HUDEP-2 (cell line): ENCODE data around the gene FFAR2.

Experiments
- DNase-seq, 76 experiments: peaks; one replicate each; lab custom pipeline; 2025; ENCODE audit not compliant: unreplicated experiment in 76 of 76; lab: John Stamatoyannopoulos, UW

FFAR2 gene

DNA sequence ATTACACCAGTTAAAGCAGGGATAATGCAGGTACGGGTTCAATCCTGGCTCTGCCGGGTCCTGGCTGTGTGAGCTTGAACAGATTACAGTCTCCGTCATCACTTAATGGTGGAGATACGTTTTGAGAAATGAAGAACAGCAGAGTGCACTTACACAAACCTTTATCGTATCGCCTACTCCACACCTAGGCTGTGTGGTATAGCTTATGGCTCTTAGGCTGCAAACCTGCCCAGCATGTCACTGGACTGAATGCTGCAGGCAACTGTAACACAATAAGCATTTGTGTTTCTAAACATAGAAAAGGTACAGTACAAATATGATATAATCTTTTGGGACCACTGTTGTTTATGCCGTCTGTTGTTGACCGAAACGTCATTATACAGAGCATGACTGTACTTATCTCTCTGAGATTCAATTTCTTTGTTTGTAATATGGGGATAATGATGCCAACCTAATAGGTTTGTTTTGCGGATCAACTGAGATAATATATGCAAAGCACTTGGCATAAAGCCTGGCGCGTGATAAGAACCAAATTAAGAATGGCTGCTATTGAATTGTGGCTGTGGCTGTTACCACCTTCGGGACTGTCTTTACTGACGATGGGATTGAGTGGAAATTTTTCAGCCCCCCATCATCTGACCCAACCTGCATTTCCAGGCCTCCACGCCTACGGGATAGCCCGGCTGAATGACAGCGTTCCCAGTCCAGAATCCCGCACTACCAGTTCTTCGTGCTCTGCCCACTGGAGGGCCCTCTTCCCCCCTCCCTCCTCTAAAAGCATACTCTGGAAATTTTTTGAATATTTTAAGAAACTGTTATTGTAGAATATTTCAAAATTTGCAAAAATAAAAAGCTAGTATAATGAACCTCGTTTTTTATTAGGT, 31.0 kb downstream of the FFAR2 start:
- DNase-seq, result no peak

- no peak for DNase-seq
Observed at GRCh38 chr19:35483089-35483488, 35.0 kb downstream of the FFAR2 start.

- no peak for DNase-seq
Observed at GRCh38 chr19:35484252-35485036, 36.4 kb downstream of the FFAR2 start.

- no peak for DNase-seq
Observed at GRCh38 chr19:35486268-35486708, 38.2 kb downstream of the FFAR2 start.

- DNase-seq, result no peak
Observed at GRCh38 chr19:35487656-35488182, 39.7 kb downstream of the FFAR2 start.

DNA sequence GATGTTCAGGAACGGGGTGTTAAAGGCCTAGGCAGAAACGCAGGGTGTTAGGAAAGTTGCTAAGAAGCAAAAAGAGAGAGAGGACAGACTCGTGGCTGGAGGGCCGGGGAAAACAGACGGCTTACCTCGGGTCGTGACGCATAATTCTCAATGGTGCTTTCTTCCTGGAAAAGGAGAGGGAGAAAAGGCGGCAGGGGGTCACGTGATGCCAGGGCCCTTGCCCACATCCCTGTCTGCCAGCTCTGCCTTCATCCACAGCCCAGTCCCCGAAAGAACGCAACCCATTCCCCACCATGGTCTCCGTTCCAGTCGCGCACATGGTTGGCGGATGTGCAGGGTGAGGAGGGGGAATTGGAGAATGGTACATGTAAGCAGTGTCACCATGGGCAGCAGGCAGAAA, 40.6 kb downstream of the FFAR2 start:
- no peak for DNase-seq

DNA sequence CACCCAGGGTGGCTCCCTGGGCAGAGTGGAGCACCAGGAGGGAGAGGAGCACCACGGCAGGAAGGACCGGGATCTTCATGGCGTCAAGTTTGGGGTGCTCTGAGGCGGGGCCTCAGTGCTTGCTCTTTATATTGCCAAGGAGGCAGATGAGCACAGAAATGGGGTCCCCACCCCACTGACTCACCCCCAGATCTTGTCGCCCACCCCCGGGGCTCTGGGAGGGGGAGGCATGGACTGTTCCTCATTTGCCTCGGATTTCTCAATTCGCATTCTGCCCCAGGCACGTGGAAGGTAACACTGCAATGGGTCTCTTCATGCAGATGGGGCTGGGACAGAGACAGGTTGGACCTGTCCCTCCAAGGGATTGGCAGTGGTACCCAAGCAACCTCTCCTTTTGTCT, 42.3 kb downstream of the FFAR2 start, which contains the start of gene KRTDAP:
TSS of gene KRTDAP (minus strand) at position 101 of the 400 bp plus-strand sequence. CDS start at position 79, 22 bp downstream.
- DNase-seq, result no peak

GRCh38 chr19:35491836-35492360, 43.8 kb downstream of the FFAR2 start:
- no peak for DNase-seq

GRCh38 chr19:35493971-35494370, 45.9 kb downstream of the FFAR2 start:
- DNase-seq, result no peak

DNA sequence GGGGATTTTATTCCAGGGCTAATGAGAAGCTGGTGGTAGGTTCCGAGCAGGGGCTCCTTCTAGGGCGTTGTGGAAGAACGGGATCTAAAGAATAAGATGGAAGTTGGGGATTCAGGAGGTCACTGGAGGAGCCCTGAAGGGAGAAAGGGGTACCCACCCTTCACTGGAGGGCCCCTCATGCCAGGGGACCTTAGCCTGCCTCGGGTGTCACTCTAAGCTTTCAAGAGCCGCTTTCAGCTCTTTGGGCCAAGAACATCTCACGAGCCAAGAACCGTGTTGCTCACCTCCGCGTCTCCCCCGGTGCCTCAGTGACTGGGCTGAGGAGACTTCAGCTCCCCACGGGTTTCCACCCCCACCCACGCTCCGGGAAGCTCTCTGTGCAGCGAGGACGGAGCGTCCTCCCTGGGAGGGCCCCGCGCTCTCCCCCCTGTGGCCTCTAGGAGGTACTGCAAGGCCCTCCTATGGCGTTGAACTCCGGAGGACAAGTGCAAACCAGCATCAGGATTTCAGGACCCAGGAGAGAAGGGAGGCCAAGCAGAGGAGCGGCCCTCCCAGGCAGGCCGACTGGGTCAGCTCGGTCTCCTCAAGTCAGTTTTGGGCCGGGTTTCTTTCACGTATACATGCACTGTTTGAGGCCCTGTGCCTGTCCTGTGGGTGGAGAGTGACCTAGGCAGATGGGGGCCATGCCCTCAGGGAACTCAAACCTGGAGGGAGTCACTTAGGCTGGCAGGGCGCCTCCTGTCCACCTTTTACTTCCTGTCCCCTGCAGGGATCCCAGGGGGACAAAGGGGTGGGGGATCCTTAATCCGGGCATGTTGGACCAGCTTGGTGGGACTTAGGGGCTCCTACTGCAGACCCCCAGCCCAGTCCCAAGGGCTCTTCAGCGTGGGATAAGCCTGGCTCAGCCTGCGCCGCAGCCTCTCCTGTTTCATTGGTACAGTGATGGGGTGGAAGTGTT, 47.3 kb downstream of the FFAR2 start:
- peak in 58 of 76 experiments; percentile 10 to 74 (median 48) for DNase-seq

DNA sequence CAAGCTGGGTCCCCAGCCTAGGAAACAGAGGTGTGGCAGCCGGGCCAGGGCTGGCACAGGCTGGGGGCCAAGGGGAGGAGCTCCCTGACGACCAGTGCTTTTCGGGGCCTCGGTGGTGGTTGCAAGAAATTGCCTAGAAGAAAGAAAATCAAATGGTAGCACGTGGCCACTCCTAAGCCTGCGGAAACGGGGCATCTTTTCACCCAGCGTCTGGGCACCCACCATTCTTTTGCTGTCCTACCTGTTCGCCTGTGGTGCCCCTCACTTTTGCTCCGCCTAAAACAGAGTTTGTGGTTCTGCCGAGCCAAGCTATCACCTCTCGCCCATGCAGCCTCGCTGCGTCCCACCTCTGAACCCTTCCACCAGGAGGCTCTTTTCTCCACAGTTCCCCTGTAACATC, 49.3 kb downstream of the FFAR2 start:
- no peak for DNase-seq

DNA sequence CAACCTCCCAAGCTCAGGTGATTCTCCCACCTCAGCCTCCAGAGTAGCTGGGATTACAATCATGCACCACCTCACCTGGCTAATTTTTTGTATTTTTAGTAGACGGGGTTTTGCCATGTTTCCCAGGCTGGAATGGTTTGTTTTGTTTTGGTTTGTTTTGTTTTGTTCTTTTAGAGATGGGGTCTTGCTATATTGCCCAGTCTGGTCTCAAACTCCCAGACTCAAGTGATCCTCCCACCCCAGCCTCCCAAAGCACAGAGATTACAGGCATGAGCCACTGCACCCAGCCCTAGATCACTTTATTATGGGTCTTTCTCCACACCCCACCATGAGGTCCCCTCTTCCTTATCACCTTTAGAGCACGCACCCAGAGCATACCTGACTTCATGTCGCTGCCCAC, 50.2 kb downstream of the FFAR2 start:
- no peak for DNase-seq

- no peak for DNase-seq
Observed at GRCh38 chr19:35498984-35499527, 51.0 kb downstream of the FFAR2 start.

DNA sequence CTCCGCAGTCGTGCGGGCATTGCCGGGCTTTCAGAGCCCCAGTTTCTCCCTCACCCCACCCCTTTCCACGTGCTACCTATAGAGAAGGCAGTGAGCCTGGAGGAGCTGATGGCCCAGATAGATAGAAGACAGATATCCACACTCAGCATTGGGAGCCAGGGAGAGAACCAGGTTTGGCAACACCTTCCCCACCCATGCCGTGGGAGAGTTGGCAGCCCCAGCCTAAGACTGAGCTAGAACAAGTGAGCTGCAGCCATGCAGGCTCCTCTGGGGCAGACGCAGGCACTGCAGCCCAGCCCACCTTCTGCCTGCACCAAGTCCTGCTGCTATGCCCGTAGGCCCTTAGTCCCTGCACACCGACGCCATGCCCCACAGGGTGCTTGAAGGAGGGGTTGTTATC, 52.6 kb downstream of the FFAR2 start:
- no peak for DNase-seq
